Measurements from ENCODE around the gene KLHL40.

KLHL40 gene

GRCh38 chr3:42672515-42672914 lies 12.8 kb upstream of the KLHL40 start:
- TF ChIP-seq YY1 (IDR thresholded peaks at IDR 0.05; ENCODE audit: low read depth) (no peak), TCF12 (IDR thresholded peaks at IDR 0.05; ENCODE audit: low read depth) (no peak), RAD21 (IDR thresholded peaks at IDR 0.05; ENCODE audit: low read depth) (no peak), REST (IDR thresholded peaks at IDR 0.05; ENCODE audit: low read depth) (no peak), MAX (IDR thresholded peaks at IDR 0.05) (no peak), EGR1 (IDR thresholded peaks at IDR 0.05) (no peak), TEAD4 (IDR thresholded peaks at IDR 0.05) (no peak)

- no peak for TF ChIP-seq CREB1 (IDR thresholded peaks at IDR 0.05; ENCODE audit: low read depth)
- TF ChIP-seq USF1 (IDR thresholded peaks at IDR 0.05), result no peak
- no peak for TF ChIP-seq FOXM1 (IDR thresholded peaks at IDR 0.05; ENCODE audit: borderline replicate concordance, low read depth)
- TF ChIP-seq ZBTB7A (IDR thresholded peaks at IDR 0.05; ENCODE audit: low read depth), result no peak
- no peak for TF ChIP-seq TEAD4 (IDR thresholded peaks at IDR 0.05)
- no peak for TF ChIP-seq NFIC (IDR thresholded peaks at IDR 0.05)
- TF ChIP-seq EP300 (IDR thresholded peaks at IDR 0.05; ENCODE audit: borderline replicate concordance), result no peak
- TF ChIP-seq CEBPB (IDR thresholded peaks at IDR 0.05), result no peak
- TF ChIP-seq MAX (IDR thresholded peaks at IDR 0.05), result no peak
- no peak for TF ChIP-seq YY1 (IDR thresholded peaks at IDR 0.05; ENCODE audit: low read depth)
- TF ChIP-seq EGR1 (IDR thresholded peaks at IDR 0.05), result no peak
These were observed 12.3 kb upstream of the KLHL40 start for GRCh38 chr3:42673082-42673481.

- TF ChIP-seq CREB1 (IDR thresholded peaks at IDR 0.05; ENCODE audit: low read depth) (no peak), REST (IDR thresholded peaks at IDR 0.05; ENCODE audit: low read depth) (no peak), TCF12 (IDR thresholded peaks at IDR 0.05; ENCODE audit: low read depth) (no peak), NFIC (IDR thresholded peaks at IDR 0.05) (no peak), EGR1 (IDR thresholded peaks at IDR 0.05) (no peak)
These were observed 11.2 kb upstream of the KLHL40 start for GRCh38 chr3:42674146-42674545.

- TF ChIP-seq FOXM1 (IDR thresholded peaks at IDR 0.05; ENCODE audit: borderline replicate concordance, low read depth), result no peak
- no peak for TF ChIP-seq REST (IDR thresholded peaks at IDR 0.05; ENCODE audit: low read depth)
- TF ChIP-seq TAF1 (IDR thresholded peaks at IDR 0.05; ENCODE audit: low read depth), result no peak
- TF ChIP-seq ZBTB7A (IDR thresholded peaks at IDR 0.05; ENCODE audit: low read depth), result no peak
- no peak for TF ChIP-seq MAX (IDR thresholded peaks at IDR 0.05)
- TF ChIP-seq CEBPB (IDR thresholded peaks at IDR 0.05), result no peak
- no peak for TF ChIP-seq RAD21 (IDR thresholded peaks at IDR 0.05; ENCODE audit: low read depth)
These were observed 9.4 kb upstream of the KLHL40 start for GRCh38 chr3:42675909-42676308.

- TF ChIP-seq RAD21 (IDR thresholded peaks at IDR 0.05; ENCODE audit: low read depth) (no peak), EP300 (IDR thresholded peaks at IDR 0.05; ENCODE audit: borderline replicate concordance) (no peak), ZBTB7A (IDR thresholded peaks at IDR 0.05; ENCODE audit: low read depth) (no peak), EGR1 (IDR thresholded peaks at IDR 0.05) (no peak), CREB1 (IDR thresholded peaks at IDR 0.05; ENCODE audit: low read depth) (no peak), CEBPB (IDR thresholded peaks at IDR 0.05) (no peak), FOXM1 (IDR thresholded peaks at IDR 0.05; ENCODE audit: borderline replicate concordance, low read depth) (no peak), TCF12 (IDR thresholded peaks at IDR 0.05; ENCODE audit: low read depth) (no peak), USF1 (IDR thresholded peaks at IDR 0.05) (no peak), NFIC (IDR thresholded peaks at IDR 0.05) (no peak), TEAD4 (IDR thresholded peaks at IDR 0.05) (no peak), TAF1 (IDR thresholded peaks at IDR 0.05; ENCODE audit: low read depth) (no peak), YY1 (IDR thresholded peaks at IDR 0.05; ENCODE audit: low read depth) (no peak), MAX (IDR thresholded peaks at IDR 0.05) (no peak), REST (IDR thresholded peaks at IDR 0.05; ENCODE audit: low read depth) (no peak)
These were observed 6.9 kb upstream of the KLHL40 start for GRCh38 chr3:42678447-42678846.

Data from Ishikawa (cell line).